Esophagus squamous epithelium (tissue), 4 donors: Measurements from ENCODE around the gene PRSS3.
"Not testable (repeated sequence)": the region's sequence is repeated elsewhere in the genome, so short reads cannot be mapped to it uniquely, and the experiment has no call there.

Experiments
- CTCF ChIP-seq, 6 experiments: fragments of 450-650 bp in 4 of 6; fragments of 200-600 bp in 2 of 6; sonication (generic) in 2 of 6; IDR thresholded peaks; one replicate each; pipeline ENCODE4 v1.5.1; 2016 to 2019; ENCODE audit warnings: antibody characterized with exemption in 6 of 6, mild to moderate bottlenecking in 4 of 6, moderate library complexity in 4 of 6
- POLR2A ChIP-seq, 4 donors: fragments of 450-650 bp; IDR thresholded peaks; one replicate each; pipeline ENCODE4 v1.6.1; 2017; ENCODE audit warnings: antibody characterized with exemption in 4 of 4, mild to moderate bottlenecking in 4 of 4, moderate library complexity in 3 of 4

- not testable (repeated sequence) for TF ChIP-seq CTCF, POLR2A (IDR thresholded peaks at IDR 0.05)
Measured at GRCh38 chr9:33774074-33774659, 21.2 kb upstream of the PRSS3 start.
